Testis (tissue), 3 donors: Measurements from ENCODE around the gene TRIM37. TPM values are rescaled to one million over a fixed set of nuclear protein-coding genes. Genes with fewer than 3 reads are reported as not detected.

Experiments used
- DNase-seq: peaks from one replicate; pipeline ENCODE4 v3.0.0-alpha.2; 2019
- H3K27ac ChIP-seq, 2 donors: fragments of 200-600 bp; sonication (generic); one replicate each; pipeline ENCODE4 v1.5.1; 2019
- H3K27me3 ChIP-seq: fragments of 200-600 bp; sonication (generic); one replicate; pipeline ENCODE4 v1.5.1; 2019
- H3K36me3 ChIP-seq: fragments of 200-600 bp; sonication (generic); one replicate; pipeline ENCODE4 v1.5.1; 2017; ENCODE audit warnings: low read depth; ENCODE audit errors: missing control alignments
- H3K4me1 ChIP-seq: fragments of 200-600 bp; sonication (generic); one replicate; pipeline ENCODE4 v1.5.1; 2019
- H3K4me3 ChIP-seq, 2 donors: fragments of 200-600 bp; sonication (generic); one replicate each; pipeline ENCODE4 v1.5.1; 2017 to 2019
- H3K9me3 ChIP-seq: fragments of 200-600 bp; sonication (generic); one replicate; pipeline ENCODE4 v1.5.1; 2017
- POLR2A ChIP-seq: fragments of 450-650 bp; IDR thresholded peaks from one replicate; pipeline ENCODE4 v1.6.1; 2017; ENCODE audit warnings: antibody characterized with exemption, mild to moderate bottlenecking, moderate library complexity
- WGBS, 2 donors: methylation state at CpG; one replicate each; pipeline ENCODE4 v1.1.5; 2018; 5-methylcytosine and 5-hydroxymethylcytosine counted together
- intact Hi-C: fragments of 100-400 bp; cut with DNase I; formaldehyde crosslinking; loops from one replicate; pipeline ENCODE4 v1.15.1; 2023; ENCODE audit warnings: low total_unique reads
- polyA plus RNA-seq: library from polyadenylated mRNA; stranded (reverse); fragments of 350-450 nt; fragmentation: Illumina TruSeq; extraction: RNeasy Lipid Tissue Mini Kit (QIAGEN cat#74804); gene quantifications from one replicate; pipeline ENCODE4 v1.2.3, GENCODE V29; 2014; ENCODE audit warnings: low read depth, low replicate concordance; ENCODE audit not compliant: insufficient read depth
- total RNA-seq, 2 donors: library from RNA; depleted of rRNA; stranded (reverse); fragments of >200 nt; gene quantifications; one replicate each; pipeline ENCODE4 v1.2.3, GENCODE V29; 2016
- TF ChIP-seq, protein P1 (sequence below), 3 experiments: fragments of 450-650 bp in 2 of 3; fragments of 200-600 bp in 1 of 3; sonication (generic) in 1 of 3; IDR thresholded peaks; one replicate each; pipeline ENCODE4 v1.5.1; 2016 to 2019; ENCODE audit warnings: antibody characterized with exemption in 3 of 3, mild to moderate bottlenecking in 2 of 3, moderate library complexity in 1 of 3

TRIM37 gene
- total and polyA plus RNA-seq, 3 donors from 2014 or later, result 98.5 to 149 (median 119) TPM

DNA sequence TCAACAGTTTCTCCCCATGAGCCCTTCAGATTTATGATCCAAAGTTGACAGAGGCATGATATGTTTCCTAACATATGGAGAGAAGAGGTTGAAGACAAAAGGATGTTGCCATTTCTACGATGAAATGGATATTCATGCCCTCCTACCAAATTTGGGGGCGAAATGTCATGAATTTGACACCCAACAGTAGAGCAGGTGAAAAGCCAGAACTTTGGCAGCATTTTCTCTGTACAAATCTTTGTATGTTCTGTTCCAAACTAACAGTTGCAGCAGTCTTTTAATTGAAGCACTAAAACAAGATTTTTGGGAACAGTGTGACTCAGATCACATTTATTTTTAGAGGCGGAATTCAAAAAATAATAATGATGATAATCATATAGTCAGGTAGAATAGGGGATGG lies 130.1 kb downstream of the TRIM37 start:
- WGBS, 2 donors, result 85 to 86% methylated on average over 3 of the region's 3 CpGs
- no peak for DNase-seq

DNA sequence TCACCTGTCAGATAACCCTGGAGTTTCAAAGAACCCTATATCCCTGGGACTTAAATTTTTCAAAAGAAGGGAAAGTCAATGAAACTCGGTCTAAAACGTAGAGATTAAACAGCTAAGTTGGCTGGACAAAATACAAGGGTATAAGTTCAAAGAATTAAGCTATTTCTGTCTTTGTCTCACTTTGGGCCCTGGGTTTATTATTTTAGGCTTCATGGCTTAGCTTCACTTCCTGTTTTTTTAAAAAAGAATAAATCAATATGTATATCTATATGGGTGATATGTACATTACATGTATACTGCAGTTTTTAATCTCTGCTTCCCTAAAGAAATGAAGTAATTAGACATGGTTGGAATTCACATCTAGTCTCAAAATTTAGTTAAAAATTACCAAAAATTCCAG lies 132.3 kb downstream of the TRIM37 start:
- Histone ChIP-seq H3K27ac (no peak overlapping the region), H3K4me1 (no peaks in the 10 kb centered on the region), H3K36me3 (no peaks in the 10 kb centered on the region), H3K27me3 (no peaks in the 10 kb centered on the region), H3K9me3 (no peaks in the 10 kb centered on the region), H3K4me3 (no peak overlapping the region)
- intact Hi-C loops, result no loop called here
- WGBS, 2 donors, result 60 to 84% methylated on average over 2 of the region's 2 CpGs
- TF ChIP-seq POLR2A, result no peak
- TF ChIP-seq, protein P1, sequence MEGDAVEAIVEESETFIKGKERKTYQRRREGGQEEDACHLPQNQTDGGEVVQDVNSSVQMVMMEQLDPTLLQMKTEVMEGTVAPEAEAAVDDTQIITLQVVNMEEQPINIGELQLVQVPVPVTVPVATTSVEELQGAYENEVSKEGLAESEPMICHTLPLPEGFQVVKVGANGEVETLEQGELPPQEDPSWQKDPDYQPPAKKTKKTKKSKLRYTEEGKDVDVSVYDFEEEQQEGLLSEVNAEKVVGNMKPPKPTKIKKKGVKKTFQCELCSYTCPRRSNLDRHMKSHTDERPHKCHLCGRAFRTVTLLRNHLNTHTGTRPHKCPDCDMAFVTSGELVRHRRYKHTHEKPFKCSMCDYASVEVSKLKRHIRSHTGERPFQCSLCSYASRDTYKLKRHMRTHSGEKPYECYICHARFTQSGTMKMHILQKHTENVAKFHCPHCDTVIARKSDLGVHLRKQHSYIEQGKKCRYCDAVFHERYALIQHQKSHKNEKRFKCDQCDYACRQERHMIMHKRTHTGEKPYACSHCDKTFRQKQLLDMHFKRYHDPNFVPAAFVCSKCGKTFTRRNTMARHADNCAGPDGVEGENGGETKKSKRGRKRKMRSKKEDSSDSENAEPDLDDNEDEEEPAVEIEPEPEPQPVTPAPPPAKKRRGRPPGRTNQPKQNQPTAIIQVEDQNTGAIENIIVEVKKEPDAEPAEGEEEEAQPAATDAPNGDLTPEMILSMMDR (IDR thresholded peaks at IDR 0.05), result no peak
- no peak for DNase-seq

More for the DNA sequence above, 130.1 kb downstream of the TRIM37 start:
- no peaks in the 10 kb centered on the region for H3K4me1 ChIP-seq
- H3K4me3 ChIP-seq, result no peak overlapping the region
- TF ChIP-seq, protein P1 (IDR thresholded peaks at IDR 0.05), result no peak
- no peak for TF ChIP-seq POLR2A
- H3K36me3 ChIP-seq, result no peaks in the 10 kb centered on the region
- H3K27me3 ChIP-seq, result no peaks in the 10 kb centered on the region
- intact Hi-C loops, result no loop called here
- H3K27ac ChIP-seq, result no peak overlapping the region
- H3K9me3 ChIP-seq, result no peaks in the 10 kb centered on the region

- DNase-seq, result no peak
- TF ChIP-seq, protein P1 (IDR thresholded peaks at IDR 0.05), result no peak
- TF ChIP-seq POLR2A, result no peak
- 53 to 68% methylated on average over 7 of the region's 7 CpGs for WGBS, 2 donors
- Histone ChIP-seq H3K9me3 (no peaks in the 10 kb centered on the region), H3K27me3 (no peaks in the 10 kb centered on the region), H3K27ac (no peak overlapping the region), H3K36me3 (no peaks in the 10 kb centered on the region), H3K4me1 (no peaks in the 10 kb centered on the region), H3K4me3 (no peak overlapping the region)
- intact Hi-C loops, result no loop called here
Observed at GRCh38 chr17:58970609-58971450, 135.8 kb downstream of the TRIM37 start.

- H3K4me1 ChIP-seq, result no peaks in the 10 kb centered on the region
- no peak for DNase-seq
- H3K27me3 ChIP-seq, result no peaks in the 10 kb centered on the region
- H3K36me3 ChIP-seq, result no peaks in the 10 kb centered on the region
- H3K4me3 ChIP-seq, result no peak overlapping the region
- WGBS, 2 donors, result 89 to 92% methylated on average over 4 of the region's 4 CpGs
- TF ChIP-seq POLR2A, result no peak
- TF ChIP-seq, protein P1 (IDR thresholded peaks at IDR 0.05), result no peak
- intact Hi-C loops, result no loop called here
- H3K27ac ChIP-seq, result no peak overlapping the region
- H3K9me3 ChIP-seq, result no peaks in the 10 kb centered on the region
Observed at GRCh38 chr17:58969612-58970011, 137.1 kb downstream of the TRIM37 start.

DNA sequence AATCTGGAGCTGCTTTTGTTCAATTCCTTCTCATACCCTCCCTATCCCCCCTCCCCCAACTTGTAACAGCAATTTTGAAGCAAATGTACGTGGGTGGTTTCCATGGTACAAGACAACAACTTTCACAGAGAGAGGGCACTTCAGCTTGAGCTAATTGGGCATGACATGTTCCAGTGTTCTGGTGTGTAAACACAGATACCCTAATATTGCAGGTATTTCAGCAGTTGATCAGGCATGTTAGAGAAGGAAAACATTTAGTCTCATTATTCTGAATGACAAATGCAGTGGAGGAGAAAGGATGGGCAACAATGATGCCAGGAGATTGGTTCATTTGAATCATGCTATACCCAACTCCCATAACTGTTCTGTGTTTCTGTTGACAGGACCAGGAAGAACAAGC lies 137.5 kb downstream of the TRIM37 start:
- Histone ChIP-seq H3K9me3 (no peaks in the 10 kb centered on the region), H3K27ac (no peak overlapping the region), H3K36me3 (no peaks in the 10 kb centered on the region), H3K4me3 (no peak overlapping the region), H3K4me1 (no peaks in the 10 kb centered on the region), H3K27me3 (no peaks in the 10 kb centered on the region)
- DNase-seq, result no peak
- TF ChIP-seq, protein P1 (IDR thresholded peaks at IDR 0.05), result no peak
- no peak for TF ChIP-seq POLR2A
- 42 to 46% methylated on average over 1 of the region's 1 CpG for WGBS, 2 donors
- intact Hi-C loops, result no loop called here
